Measurements from ENCODE around the gene TSFM. TPM values are rescaled to one million over a fixed set of nuclear protein-coding genes. Genes with fewer than 3 reads are reported as not detected.

The TSFM gene
- total RNA-seq, 4 donors from 2014 or later, result 29.6 to 41.6 (median 34.5) TPM

DNA sequence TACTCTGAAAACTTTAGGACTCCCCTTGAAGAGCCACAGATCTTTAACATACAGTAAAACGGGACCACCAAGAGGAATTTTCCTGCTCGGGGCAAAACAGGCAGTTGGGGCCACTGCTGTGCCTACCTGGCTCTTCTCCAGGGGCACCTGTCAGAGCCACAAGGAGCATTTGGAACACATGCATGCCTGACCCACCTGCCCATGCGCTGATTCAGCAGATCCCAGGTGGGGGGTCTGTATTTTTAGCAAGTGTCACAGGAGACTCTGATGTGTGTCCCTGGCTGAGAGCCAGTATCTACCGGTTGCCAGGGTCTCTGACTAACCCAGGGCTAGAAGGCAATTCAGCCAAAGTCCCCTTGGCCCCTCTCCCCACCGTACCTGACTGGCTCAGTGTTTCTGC is 57.4 kb downstream of the TSFM start:
- intact Hi-C loops (cut with DNase I; ENCODE audit: low total_unique reads), result loop anchor here (5.0 kb wide), 1 partner anchor 57 kb away; no protein-coding TSS in a partner anchor
- no peak overlapping the region for H3K4me3 ChIP-seq (ENCODE audit: low read depth, poor library complexity, severe bottlenecking)
- DNase-seq (ENCODE audit: low spot score in 2 of 2), result no peak
- TF ChIP-seq, protein P1, sequence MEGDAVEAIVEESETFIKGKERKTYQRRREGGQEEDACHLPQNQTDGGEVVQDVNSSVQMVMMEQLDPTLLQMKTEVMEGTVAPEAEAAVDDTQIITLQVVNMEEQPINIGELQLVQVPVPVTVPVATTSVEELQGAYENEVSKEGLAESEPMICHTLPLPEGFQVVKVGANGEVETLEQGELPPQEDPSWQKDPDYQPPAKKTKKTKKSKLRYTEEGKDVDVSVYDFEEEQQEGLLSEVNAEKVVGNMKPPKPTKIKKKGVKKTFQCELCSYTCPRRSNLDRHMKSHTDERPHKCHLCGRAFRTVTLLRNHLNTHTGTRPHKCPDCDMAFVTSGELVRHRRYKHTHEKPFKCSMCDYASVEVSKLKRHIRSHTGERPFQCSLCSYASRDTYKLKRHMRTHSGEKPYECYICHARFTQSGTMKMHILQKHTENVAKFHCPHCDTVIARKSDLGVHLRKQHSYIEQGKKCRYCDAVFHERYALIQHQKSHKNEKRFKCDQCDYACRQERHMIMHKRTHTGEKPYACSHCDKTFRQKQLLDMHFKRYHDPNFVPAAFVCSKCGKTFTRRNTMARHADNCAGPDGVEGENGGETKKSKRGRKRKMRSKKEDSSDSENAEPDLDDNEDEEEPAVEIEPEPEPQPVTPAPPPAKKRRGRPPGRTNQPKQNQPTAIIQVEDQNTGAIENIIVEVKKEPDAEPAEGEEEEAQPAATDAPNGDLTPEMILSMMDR (IDR thresholded peaks at IDR 0.05), result no peak
- no peak for TF ChIP-seq POLR2A (IDR thresholded peaks at IDR 0.05)
- WGBS, 2 donors, result 36 to 39% methylated on average over 5 of the region's 5 CpGs

DNA sequence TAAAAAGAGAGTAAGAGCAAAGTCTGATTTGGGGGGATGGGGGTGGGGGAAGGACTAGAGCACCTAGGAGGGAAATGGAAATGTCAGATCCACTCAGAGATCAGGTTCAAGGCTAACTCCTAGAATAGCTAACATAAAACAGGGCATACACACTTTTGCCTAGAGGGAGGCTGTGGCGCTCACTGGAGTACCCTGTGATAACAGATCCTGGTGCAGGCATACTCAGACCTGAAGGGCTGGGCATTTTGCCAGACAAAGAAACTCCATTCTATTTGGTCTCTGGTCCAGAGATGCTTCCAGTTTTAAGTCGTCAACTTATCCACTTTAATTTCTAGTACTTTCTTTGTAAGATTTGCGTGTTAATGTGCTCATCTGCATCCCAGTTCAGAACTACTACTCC is 58.1 kb downstream of the TSFM start:
- TF ChIP-seq POLR2A (IDR thresholded peaks at IDR 0.05), result no peak
- TF ChIP-seq, protein P1 (IDR thresholded peaks at IDR 0.05), result no peak
- WGBS, 2 donors, result 15 to 16% methylated on average over 3 of the region's 3 CpGs
- DNase-seq (ENCODE audit: low spot score in 2 of 2), result no peak
- intact Hi-C loops (cut with DNase I; ENCODE audit: low total_unique reads), result no loop called here
- H3K4me3 ChIP-seq (ENCODE audit: low read depth, poor library complexity, severe bottlenecking), result no peak overlapping the region

DNA sequence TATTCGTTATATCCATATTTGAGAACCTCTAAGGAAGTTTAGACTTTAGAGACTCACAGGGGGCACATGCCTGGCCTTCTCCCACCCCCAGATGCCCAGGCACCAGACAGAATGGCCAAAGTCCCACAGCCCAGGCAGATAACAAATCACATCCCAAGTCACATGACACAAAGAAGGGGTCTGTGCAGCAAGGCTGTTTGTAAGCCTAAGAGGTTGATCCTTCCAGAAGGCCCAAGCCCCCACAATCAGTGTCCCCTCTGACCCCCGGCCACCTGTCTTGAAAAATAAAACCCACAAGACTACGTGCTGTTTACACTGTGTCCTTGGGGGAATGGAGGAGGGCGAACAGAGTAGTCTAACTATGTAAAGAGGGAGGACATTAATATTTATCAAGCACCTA is 58.9 kb downstream of the TSFM start:
- DNase-seq (ENCODE audit: low spot score in 2 of 2), result no peak
- intact Hi-C loops (cut with DNase I; ENCODE audit: low total_unique reads), result no loop called here
- H3K4me3 ChIP-seq (ENCODE audit: low read depth, poor library complexity, severe bottlenecking), result no peak overlapping the region
- TF ChIP-seq POLR2A (IDR thresholded peaks at IDR 0.05), result no peak
- TF ChIP-seq, protein P1 (IDR thresholded peaks at IDR 0.05), result no peak
- WGBS, 2 donors, result 36 to 52% methylated on average over 4 of the region's 4 CpGs

DNA sequence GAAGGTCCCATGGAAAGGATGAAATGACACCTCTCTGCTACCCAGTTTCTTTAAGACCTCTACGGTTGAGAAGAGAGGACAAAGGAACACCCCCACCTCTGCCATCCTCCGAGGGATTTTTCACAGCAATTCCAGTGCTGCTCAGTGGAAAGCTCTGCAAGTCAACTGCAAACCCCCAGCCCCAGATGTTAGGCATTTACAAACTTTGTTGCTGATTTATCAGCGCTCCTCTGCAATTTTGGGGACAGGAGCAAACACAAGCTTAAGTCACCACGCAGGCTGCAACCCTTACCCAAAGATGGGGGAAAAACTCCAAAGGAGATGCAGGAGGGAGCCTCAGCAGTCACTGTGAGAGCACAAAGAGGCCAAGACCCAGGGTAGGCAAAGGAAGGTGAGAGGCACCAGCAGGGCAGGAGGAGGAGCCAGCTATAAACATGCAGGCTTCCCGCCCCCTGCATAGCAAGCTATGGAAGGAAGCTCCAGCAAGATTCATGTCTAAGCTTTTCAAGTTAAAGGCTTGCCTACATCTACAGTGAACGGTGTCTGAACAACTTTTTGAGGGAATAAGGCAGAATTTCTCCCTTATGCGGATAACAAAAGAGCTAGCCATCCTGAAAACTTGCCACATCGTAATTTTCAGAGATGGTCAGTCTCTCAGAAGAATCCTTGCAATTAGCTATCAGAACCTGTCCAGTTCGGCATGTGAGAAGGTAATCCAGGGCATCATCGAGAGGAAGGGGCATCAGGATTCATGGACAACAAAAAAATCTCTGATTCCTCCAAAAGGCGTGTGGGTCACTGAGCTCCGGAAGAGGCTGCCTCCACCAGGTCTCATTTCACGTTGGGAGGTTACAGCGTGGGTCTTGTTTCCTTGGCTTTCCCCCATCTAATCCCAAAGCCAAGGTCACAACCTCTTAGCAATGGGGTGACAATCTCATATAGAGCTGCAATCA is 60.0 kb downstream of the TSFM start:
- TF ChIP-seq, protein P1 (IDR thresholded peaks at IDR 0.05), result no peak
- WGBS, 2 donors, result 27 to 30% methylated on average over 14 of the region's 14 CpGs
- intact Hi-C loops (cut with DNase I; ENCODE audit: low total_unique reads), result no loop called here

DNA sequence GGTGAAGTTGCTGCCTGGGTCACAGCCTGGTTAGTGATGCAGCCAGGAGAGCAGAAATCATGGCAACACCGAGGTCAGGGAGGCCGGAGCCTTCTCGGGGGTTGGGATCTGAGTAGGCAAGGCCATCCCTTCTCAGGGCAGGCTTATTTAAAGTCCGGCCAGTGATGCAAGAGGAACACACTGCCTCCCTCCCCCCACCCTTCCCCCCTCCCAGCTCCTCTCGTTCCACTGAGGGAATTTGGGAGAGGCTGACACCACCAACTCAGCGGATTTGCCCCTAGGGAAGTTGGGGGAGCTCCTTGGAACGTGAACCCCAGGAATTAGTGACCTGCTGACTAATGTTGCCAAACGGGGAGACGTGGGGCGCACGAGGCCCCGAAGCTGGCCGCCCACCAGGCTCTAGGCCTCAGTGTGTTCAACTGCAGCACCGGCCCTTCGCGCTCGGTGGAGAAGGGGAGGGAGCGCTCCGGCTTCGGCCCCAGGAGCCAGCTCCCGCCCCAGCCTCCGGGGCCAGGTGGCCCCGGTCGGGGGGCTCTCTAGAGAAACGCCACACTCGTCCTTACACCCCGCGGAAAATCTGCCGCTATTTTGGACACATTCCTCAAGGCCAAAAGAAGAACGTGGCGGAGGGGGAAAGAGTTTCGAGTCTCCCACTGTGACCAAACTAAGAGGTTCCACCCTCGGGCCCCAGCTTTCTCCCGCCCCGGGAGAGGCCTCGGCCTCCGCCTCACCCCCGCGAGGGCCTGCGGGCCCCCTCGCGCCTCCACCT is 62.3 kb downstream of the TSFM start:
- 1% methylated on average over 32 to 41 of the region's 42 CpGs for WGBS, 2 donors
- intact Hi-C loops (cut with DNase I; ENCODE audit: low total_unique reads), result no loop called here
- peak overlapping the region; percentile 98 for H3K4me3 ChIP-seq (ENCODE audit: low read depth, poor library complexity, severe bottlenecking)
- TF ChIP-seq, protein P1 (IDR thresholded peaks at IDR 0.05), result no peak
- no peak for TF ChIP-seq POLR2A (IDR thresholded peaks at IDR 0.05)
- DNase-seq (ENCODE audit: low spot score in 2 of 2), result peak; percentile 73 to 93

More for the DNA sequence above, 60.0 kb downstream of the TSFM start:
- DNase-seq (ENCODE audit: low spot score in 2 of 2), result no peak
- H3K4me3 ChIP-seq (ENCODE audit: low read depth, poor library complexity, severe bottlenecking), result no peak overlapping the region

Measured in lower leg skin (tissue), 4 donors.